Measurements from ENCODE around the gene SLC2A4RG. TPM values are rescaled to one million over a fixed set of nuclear protein-coding genes. Genes with fewer than 3 reads are reported as not detected.
A peak's percentile ranks its signal among the peaks of the same experiment; 100 is the strongest.

Gene SLC2A4RG
- total RNA-seq, 8 experiments from 2014 or later: 19.8 to 57.5 (median 36.4) TPM

DNA sequence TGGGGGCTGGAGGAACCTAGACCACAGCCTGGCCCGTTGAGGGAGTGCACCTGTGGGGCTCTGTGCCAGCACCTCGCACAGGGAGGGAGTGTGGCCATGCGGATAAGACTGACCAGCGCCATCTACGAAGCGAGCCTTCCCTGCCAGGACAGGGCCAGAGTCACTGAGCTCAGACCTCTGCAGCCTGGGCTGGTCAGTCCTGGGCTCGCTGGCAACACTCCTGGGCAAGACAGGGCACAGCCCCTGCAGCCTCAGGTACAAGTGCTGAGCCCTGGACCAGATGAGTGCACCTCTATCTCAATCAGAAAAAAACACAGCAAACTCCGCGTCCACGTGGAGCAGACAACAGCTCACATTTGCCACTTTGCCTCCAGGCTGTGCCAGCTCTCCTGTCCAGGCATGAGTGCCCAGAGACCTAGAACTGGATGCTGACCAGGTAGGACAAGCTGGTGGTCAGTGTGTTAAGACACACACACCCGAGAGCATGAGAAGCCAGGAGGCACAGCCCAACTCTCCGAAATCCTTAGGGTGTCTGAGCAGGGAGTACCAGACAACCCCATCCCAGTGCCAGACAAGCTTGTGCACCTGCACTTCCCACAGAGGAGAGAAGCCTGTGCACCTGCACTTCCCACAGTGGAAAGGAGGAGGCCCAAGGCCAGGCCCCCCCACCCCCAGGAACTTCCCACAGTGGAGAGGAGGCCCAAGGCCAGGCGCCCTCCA, 36.7 kb upstream of the SLC2A4RG start:
- no peak for ATAC-seq (replicated peaks in 6 of 8)
- H3K4me3 ChIP-seq: no peak overlapping the region
- in situ Hi-C loops (cut with MboI; ENCODE audit: low pct_unique_long_range_greater_than_20kb in 2 of 9, low sequenced_read_pairs in 9 of 9, unreplicated experiment in 9 of 9): no loop called here
- H3K4me1 ChIP-seq (replicated peaks in 1 of 2): peaks cover 8 to 14% of the 10 kb centered on the region in 2 donors
- no peak overlapping the region for H3K27ac ChIP-seq
- 73 to 100% (median 93%) methylated on average over 1 to 9 of the region's 13 CpGs; no CpG with 5 or more reads in 2 of the 10 experiments for WGBS, 10 experiments

DNA sequence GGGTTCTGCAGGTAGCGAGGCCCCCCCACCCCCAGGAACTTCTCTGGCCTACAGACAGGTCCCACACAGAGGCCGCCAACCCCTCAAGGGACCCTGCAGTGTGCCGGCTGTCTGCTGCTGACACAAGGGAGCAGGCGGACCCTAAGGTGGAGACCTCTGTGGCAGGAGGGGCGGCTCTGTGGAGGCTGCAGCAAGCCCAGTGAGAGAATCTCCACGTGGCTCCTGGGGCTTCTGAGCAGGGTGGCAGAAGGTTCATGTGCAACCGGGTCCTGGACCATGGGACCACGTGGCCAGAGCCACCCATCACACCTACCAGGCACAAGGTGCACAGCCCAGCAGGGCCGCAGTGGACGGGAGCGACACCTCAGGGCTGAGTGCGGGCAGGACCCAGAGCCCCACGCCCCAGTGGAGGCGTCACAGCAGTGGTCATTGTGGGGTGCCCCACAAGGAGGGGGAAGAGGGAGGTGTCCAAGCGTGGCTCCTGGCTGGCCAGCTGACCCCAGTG, 36.1 kb upstream of the SLC2A4RG start:
- Histone ChIP-seq H3K27ac (no peak overlapping the region), H3K4me3 (no peak overlapping the region), H3K4me1 (replicated peaks in 1 of 2) (peaks cover 8 to 13% of the 10 kb centered on the region in 2 donors)
- in situ Hi-C loops (cut with MboI; ENCODE audit: low pct_unique_long_range_greater_than_20kb in 2 of 9, low sequenced_read_pairs in 9 of 9, unreplicated experiment in 9 of 9): no loop called here
- ATAC-seq (replicated peaks in 6 of 8): no peak
- WGBS, 10 experiments: 100% methylated on average over 1 to 4 of the region's 15 CpGs; no CpG with 5 or more reads in 8 of the 10 experiments

DNA sequence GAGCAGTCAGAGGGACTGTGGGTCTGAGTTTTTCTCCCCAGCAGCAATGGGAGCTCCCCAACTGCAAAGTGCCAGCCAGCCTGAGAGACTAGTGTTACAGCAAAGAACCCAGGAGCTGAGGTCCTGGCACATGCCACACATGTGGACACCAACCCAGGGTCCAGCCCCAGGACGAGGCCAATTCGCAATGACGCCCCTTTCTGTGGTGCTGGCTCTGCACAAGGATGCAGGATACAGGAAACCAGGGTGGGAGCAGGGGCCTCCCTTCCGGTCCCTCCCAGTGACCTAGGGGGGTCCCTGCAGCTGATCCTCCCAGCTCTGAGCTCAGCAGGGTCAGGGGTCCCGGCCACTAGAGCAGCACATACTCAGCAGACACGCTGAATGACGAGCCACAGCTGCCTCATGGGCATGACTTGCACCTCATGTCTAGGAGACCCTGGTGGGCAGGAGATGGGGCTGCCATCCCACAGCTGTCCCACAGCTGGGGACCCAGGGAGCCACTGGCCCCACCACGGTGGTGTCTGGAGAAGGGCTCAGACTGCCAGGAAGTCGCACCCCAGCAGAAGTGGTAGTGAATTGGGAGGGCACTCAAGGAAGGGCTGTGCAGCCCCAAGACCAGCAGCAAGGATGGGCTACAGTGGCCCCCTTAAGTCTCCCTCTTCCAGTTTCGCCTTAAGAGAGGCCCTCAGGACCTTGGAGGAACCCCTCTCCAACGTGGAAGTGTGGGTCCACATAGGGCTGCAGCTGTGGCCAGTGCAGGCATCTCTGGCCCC, 35.4 kb upstream of the SLC2A4RG start:
- ATAC-seq (replicated peaks in 6 of 8): no peak
- 87 to 95% methylated on average over 3 to 4 of the region's 11 CpGs; no CpG with 5 or more reads in 8 of the 10 experiments for WGBS, 10 experiments
- no peak overlapping the region for H3K4me3 ChIP-seq
- peaks cover 14% of the 10 kb centered on the region in 2 donors for H3K4me1 ChIP-seq (replicated peaks in 1 of 2)
- no peak overlapping the region for H3K27ac ChIP-seq
- in situ Hi-C loops (cut with MboI; ENCODE audit: low pct_unique_long_range_greater_than_20kb in 2 of 9, low sequenced_read_pairs in 9 of 9, unreplicated experiment in 9 of 9): no loop called here

DNA sequence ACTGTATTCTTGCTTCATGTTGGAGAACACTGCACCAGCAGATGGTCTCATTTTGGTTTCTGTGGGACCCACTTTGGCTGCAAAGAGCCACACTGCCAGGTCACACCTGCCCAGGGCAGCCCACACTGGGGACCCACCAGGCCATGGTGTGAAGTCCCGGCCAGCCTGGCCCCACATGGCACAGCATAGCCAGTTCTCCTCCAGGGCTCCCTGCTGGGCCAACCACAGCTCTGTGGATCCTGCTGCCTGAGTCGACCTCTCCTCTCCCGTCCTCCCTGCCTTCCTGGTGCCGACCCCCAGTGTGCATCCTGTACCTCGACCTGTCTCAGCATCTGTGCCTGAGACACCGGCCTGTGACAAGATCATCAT, 34.8 kb upstream of the SLC2A4RG start:
- 0 to 100% (median 98%) methylated on average over 1 to 3 of the region's 6 CpGs; no CpG with 5 or more reads in 6 of the 10 experiments for WGBS, 10 experiments
- ATAC-seq (replicated peaks in 6 of 8): no peak
- no peak overlapping the region for H3K27ac ChIP-seq
- in situ Hi-C loops (cut with MboI; ENCODE audit: low pct_unique_long_range_greater_than_20kb in 2 of 9, low sequenced_read_pairs in 9 of 9, unreplicated experiment in 9 of 9): no loop called here
- H3K4me3 ChIP-seq: no peak overlapping the region
- H3K4me1 ChIP-seq (replicated peaks in 1 of 2): peaks cover 15 to 17% of the 10 kb centered on the region in 2 donors

DNA sequence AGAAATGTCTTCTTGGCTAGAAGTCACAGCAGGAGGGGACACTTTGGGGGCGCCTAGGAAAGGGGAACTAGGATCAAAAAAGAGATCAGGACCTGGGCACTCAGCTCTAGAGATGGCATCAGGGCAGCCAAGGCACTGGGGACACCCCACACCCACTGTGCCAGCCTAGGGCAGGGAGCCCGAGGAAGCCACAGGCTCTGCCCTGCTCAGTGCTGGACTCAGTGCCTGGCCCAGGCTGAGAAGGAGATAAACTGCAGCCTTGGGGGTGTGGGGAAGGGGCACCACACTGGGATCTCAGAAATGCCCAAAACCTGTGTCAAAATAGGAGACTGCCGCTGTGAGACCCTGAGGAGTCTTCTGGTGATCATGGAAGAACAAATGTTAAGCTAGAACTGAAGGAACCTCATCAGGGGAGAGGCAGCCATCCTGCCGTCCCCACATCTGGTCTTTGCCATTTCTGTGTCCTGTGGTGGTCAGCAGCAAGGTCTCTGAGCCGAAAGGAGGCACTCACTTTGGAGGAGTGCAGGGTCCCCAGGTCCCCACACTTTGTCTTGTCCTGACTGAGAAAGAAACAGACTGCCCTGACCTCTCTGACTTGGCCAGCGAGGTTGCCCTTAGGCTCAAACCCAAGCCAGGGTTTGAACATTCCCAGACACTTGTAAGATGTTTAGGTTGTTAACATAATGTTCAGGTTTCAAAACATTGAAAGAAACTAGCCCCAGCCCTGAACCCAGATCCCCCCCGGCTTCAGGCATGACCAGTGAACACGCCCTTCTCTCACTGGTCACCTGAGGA, 34.1 kb upstream of the SLC2A4RG start:
- no peak for ATAC-seq (replicated peaks in 6 of 8)
- in situ Hi-C loops (cut with MboI; ENCODE audit: low pct_unique_long_range_greater_than_20kb in 2 of 9, low sequenced_read_pairs in 9 of 9, unreplicated experiment in 9 of 9): no loop called here
- no peak overlapping the region for H3K27ac ChIP-seq
- 0 to 100% (median 100%) methylated on average over 1 to 4 of the region's 8 CpGs; no CpG with 5 or more reads in 4 of the 10 experiments for WGBS, 10 experiments
- peaks cover 15 to 22% of the 10 kb centered on the region in 2 donors for H3K4me1 ChIP-seq (replicated peaks in 1 of 2)
- no peak overlapping the region for H3K4me3 ChIP-seq

DNA sequence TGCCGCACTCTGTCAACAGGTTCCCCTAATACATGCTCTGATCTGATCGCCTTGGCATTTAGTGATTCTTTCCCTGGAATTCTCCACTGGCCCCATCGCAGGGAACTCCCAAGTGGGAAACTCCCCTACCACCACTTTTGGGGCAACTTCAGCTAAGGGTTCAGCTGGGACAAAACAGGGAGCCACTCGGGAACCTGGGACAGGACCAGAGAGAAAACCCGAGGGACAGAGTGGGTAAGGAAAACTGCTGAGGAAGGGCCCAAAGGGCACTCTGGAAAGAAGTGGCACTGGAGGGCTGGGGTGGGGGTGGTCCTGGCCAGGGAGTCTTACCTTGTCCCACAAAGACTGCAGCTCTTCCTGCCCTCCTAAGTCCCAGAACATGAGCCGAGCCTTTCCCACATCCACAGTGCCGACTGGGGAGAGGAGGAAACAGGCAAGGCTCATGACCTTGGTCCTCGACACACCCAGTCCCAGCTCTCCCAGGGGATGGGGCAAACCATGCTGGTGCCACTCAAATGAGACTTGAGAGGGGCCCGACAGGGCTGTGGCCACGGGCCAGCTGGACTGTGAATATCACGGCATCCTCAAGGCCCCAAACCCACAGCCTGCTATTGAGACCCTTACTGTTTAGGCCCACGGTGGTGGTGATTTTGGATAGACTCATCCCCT, 33.4 kb upstream of the SLC2A4RG start:
- in situ Hi-C loops (cut with MboI; ENCODE audit: low pct_unique_long_range_greater_than_20kb in 2 of 9, low sequenced_read_pairs in 9 of 9, unreplicated experiment in 9 of 9): no loop called here
- Histone ChIP-seq H3K4me3 (peak overlapping the region in 4 of 5 donors; percentile 60 to 82 (median 70)), H3K27ac (peak overlapping the region in 1 of 2 donors; percentile 88), H3K4me1 (replicated peaks in 1 of 2) (peaks cover 15 to 22% of the 10 kb centered on the region in 2 donors)
- 75 to 100% (median 84%) methylated on average over 1 to 4 of the region's 12 CpGs; no CpG with 5 or more reads in 1 of the 10 experiments for WGBS, 10 experiments
- ATAC-seq (replicated peaks in 6 of 8): no peak

DNA sequence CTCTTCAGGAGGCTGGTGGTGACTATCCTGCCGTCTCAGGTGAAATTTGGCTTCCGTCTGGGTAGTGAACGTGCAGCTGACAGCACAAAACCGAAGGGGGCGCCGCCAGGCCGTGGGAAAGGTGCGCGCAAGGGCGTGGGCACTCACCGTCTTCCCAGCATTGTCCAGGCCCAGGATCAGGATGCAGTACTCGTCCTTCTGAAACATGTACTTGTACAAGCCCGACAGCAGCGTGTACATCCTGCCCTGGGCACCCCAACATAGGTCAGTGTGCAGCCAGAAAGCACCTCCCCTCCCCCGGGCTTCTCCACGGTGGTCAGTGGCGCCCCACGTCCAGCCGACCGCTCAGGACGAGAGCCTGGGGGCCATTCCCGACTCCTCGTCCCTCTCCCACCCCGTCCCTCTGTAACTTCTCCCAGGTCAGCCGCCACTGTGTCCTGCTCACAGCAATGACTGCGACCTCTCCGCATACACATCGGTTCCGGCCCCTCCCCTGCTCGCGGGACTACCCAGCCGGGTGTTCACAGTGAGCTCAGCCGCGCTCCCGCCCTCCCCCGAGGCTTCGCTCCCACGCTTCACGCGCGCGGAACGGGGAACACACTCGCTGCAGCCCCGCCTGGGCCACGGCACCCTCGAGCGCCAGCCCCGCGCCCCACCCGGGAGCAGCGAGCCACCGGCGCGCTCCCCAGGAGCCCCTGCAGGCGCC, 32.6 kb upstream of the SLC2A4RG start:
- in situ Hi-C loops (cut with MboI; ENCODE audit: low pct_unique_long_range_greater_than_20kb in 2 of 9, low sequenced_read_pairs in 9 of 9, unreplicated experiment in 9 of 9): no loop called here
- Histone ChIP-seq H3K4me1 (replicated peaks in 1 of 2) (peaks cover 15 to 22% of the 10 kb centered on the region in 2 donors), H3K27ac (peak overlapping the region; percentile 65 to 88), H3K4me3 (peak overlapping the region; percentile 60 to 98 (median 80))
- 0 to 5% (median 0%) methylated on average over 1 to 6 of the region's 56 CpGs; no CpG with 5 or more reads in 5 of the 10 experiments for WGBS, 10 experiments
- ATAC-seq (replicated peaks in 6 of 8): peak; percentile 25 to 60 (median 42)

DNA sequence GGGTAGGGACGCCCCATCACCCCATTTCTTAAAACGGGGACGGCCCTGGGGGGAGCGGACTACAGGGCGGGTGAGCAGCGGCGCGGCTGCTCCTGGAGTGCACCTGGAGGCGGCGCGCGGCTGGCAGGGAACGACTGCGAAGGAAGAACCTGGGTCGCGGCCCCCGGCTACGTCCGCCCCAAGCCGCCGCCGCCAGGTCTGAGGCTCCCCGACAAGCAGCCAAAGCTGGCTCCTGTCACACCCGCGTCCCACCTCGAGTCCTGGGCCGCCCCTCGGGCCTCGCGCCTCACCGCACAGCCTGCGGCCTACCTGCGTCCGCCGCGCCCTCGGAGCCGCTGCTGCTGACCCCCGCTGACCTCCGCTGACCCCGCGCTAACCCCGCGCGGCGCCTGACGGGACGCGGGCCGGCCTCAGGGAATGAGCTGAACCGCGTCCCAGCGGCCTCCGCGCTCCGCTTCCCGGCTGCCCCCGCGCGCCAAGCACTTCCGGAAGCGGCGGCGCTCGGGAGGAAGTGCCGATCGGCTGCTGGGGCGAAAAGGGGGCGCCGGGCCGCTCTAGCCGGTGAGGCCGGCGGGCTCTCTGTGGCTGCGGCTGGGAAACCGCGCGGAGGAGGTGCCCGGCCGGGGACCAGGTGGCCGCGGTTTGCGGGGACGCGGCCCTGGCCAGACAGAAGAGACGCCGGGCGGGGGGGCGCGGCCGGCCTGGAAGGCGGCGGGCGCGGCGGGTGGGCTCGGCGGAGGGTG, 31.8 kb upstream of the SLC2A4RG start, which contains the start of the genes ARFRP1 and ZGPAT:
Gene ARFRP1 (minus strand): TSS at position 419 of the 743 bp plus-strand sequence. CDS start 885 bp downstream, outside the sequence.
Gene ZGPAT (plus strand): TSS at position 482 of the 743 bp plus-strand sequence. CDS start 542 bp downstream, outside the sequence.
- peak; percentile 67 to 93 (median 88) for ATAC-seq (replicated peaks in 6 of 8)
- H3K4me1 ChIP-seq (replicated peaks in 1 of 2): peaks cover 15 to 22% of the 10 kb centered on the region in 2 donors
- 0% methylated on average over 1 to 12 of the region's 98 CpGs; no CpG with 5 or more reads in 7 of the 10 experiments for WGBS, 10 experiments
- peak within 1 kb of the TSS; percentile 65 to 88 for H3K27ac ChIP-seq
- in situ Hi-C loops (cut with MboI; ENCODE audit: low pct_unique_long_range_greater_than_20kb in 2 of 9, low sequenced_read_pairs in 9 of 9, unreplicated experiment in 9 of 9): no loop called here
- peak within 1 kb of the TSS; percentile 60 to 98 (median 80) for H3K4me3 ChIP-seq

DNA sequence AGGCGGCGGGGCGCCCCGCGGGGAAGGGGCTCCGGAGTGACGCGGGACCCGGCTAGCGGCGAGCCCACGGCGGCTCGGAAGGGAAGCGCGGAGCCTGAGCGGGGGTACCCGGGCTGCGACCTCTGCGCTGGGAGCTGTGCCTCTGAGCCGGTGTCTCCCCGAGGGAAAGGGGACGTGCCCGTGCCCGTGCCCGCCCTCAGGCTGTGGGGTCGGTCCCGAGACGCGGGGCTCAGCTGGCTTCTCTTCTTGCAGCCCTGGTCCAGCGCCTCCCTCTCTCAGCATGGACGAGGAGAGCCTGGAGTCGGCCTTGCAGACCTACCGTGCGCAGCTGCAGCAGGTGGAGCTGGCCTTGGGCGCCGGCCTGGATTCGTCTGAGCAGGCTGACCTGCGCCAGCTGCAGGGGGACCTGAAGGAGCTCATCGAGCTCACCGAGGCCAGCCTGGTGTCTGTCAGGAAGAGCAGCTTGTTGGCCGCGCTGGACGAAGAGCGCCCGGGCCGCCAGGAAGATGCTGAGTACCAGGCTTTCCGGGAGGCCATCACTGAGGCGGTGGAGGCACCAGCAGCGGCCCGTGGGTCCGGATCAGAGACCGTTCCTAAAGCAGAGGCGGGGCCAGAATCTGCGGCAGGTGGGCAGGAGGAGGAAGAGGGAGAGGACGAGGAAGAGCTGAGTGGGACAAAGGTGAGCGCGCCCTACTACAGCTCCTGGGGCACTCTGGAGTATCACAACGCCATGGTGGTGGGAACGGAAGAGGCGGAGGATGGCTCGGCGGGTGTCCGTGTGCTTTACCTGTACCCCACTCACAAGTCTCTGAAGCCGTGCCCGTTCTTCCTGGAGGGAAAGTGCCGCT, 31.1 kb upstream of the SLC2A4RG start:
- peak overlapping the region; percentile 60 to 98 (median 80) for H3K4me3 ChIP-seq
- peak in 4 of 8 experiments; percentile 3 to 18 (median 10) for ATAC-seq (replicated peaks in 6 of 8)
- in situ Hi-C loops (cut with MboI; ENCODE audit: low pct_unique_long_range_greater_than_20kb in 2 of 9, low sequenced_read_pairs in 9 of 9, unreplicated experiment in 9 of 9): no loop called here
- peaks cover 15 to 22% of the 10 kb centered on the region in 2 donors for H3K4me1 ChIP-seq (replicated peaks in 1 of 2)
- peak overlapping the region; percentile 65 to 88 for H3K27ac ChIP-seq
- 0 to 89% (median 72%) methylated on average over 2 to 10 of the region's 67 CpGs; no CpG with 5 or more reads in 5 of the 10 experiments for WGBS, 10 experiments

DNA sequence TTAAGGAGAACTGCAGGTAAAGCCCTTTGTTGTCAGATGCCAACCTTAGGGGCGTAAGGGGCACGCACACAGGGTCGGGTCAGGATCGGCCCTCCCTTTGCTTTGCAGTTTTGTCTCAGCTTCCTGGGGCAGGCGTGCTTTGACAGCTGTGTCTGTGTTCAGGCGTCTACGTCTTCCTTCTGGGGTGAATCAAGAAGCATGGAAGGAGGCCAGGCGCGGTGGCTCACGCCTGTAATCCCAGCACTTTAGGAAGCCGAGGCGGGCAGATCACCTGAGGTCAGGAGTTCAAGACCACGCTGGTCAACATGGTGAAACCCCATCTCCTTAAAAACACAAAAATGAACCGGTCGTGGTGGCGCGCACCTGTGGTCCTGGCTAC, 30.4 kb upstream of the SLC2A4RG start:
- in situ Hi-C loops (cut with MboI; ENCODE audit: low pct_unique_long_range_greater_than_20kb in 2 of 9, low sequenced_read_pairs in 9 of 9, unreplicated experiment in 9 of 9): no loop called here
- 89 to 100% (median 93%) methylated on average over 2 to 4 of the region's 17 CpGs; no CpG with 5 or more reads in 3 of the 10 experiments for WGBS, 10 experiments
- Histone ChIP-seq H3K4me1 (replicated peaks in 1 of 2) (peaks cover 15 to 22% of the 10 kb centered on the region in 2 donors), H3K4me3 (peak overlapping the region; percentile 60 to 98 (median 80)), H3K27ac (no peak overlapping the region)
- ATAC-seq (replicated peaks in 6 of 8): no peak

Data from motor neuron (in vitro differentiated cells).